HepG2 (cell line): ENCODE data around the gene NT5C3B. TPM values are rescaled to one million over a fixed set of nuclear protein-coding genes. Genes with fewer than 3 reads are reported as not detected.
A peak's percentile ranks its signal among the peaks of the same experiment; 100 is the strongest.

Experiments
- FOXM1 ChIP-seq: sonication (generic); formaldehyde crosslinking; IDR thresholded peaks from 2 replicates; pipeline ENCODE4 v1.5.0; 2020; ENCODE audit warnings: missing genetic modification reagents
- KLF15 ChIP-seq: sonication (generic); formaldehyde crosslinking; IDR thresholded peaks from 2 replicates; pipeline ENCODE4 v1.8.1; 2023; ENCODE audit warnings: borderline replicate concordance, mild to moderate bottlenecking, inconsistent platforms, missing genetic modification reagents, mixed read lengths
- NR2F6 ChIP-seq, 2 experiments: IDR thresholded peaks; 2 replicates each; pipeline ENCODE4 v1.6.1; 2016; ENCODE audit warnings: antibody characterized with exemption in 1 of 2, mild to moderate bottlenecking in 1 of 2
- RNF219 ChIP-seq: sonication (generic); formaldehyde crosslinking; IDR thresholded peaks from 2 replicates; pipeline ENCODE4 v1.5.0; 2020; ENCODE audit warnings: mild to moderate bottlenecking, missing genetic modification reagents
- RXRA ChIP-seq: sonication (generic); formaldehyde crosslinking; IDR thresholded peaks from 2 replicates; pipeline ENCODE4 v1.5.1; 2020; ENCODE audit warnings: missing genetic modification reagents
- ZBTB7B ChIP-seq: sonication (generic); formaldehyde crosslinking; IDR thresholded peaks from 2 replicates; pipeline ENCODE4 v1.4.0; 2020; ENCODE audit warnings: missing genetic modification reagents
- ZNF670 ChIP-seq: sonication (generic); formaldehyde crosslinking; IDR thresholded peaks from 2 replicates; pipeline ENCODE4 v1.8.0; 2022; ENCODE audit warnings: mild to moderate bottlenecking, missing genetic modification reagents, borderline replicate concordance
- ZNF772 ChIP-seq: sonication (generic); formaldehyde crosslinking; IDR thresholded peaks from 2 replicates; pipeline ENCODE4 v1.5.0; 2020; ENCODE audit warnings: mild to moderate bottlenecking, missing genetic modification reagents
- ZNF773 ChIP-seq: sonication (generic); formaldehyde crosslinking; IDR thresholded peaks from 2 replicates; pipeline ENCODE4 v1.4.0; 2020; ENCODE audit warnings: missing genetic modification reagents, borderline replicate concordance
- polyA plus RNA-seq, 8 experiments: library from polyadenylated mRNA; depleted of rRNA in 3 of 8; stranded (reverse) in 7 of 8; unstranded in 1 of 8; fragments of >200 nt; fragmentation: Illumina TruSeq in 4 of 8; extraction: Trizol in 4 of 8; gene quantifications; 2 replicates each; pipeline versions ENCODE4 v1.2.1 to v1.2.3, GENCODE V29; 2011 to 2016; ENCODE audit warnings: low read depth in 4 of 8, missing spikeins in 1 of 8, mixed read lengths in 1 of 8; ENCODE audit not compliant: insufficient read depth in 1 of 8
- total RNA-seq, 5 experiments: library from RNA; depleted of rRNA; stranded (reverse); fragments of >200 nt; fragmentation: Illumina TruSeq; extraction: Trizol; gene quantifications; 2 replicates each; pipeline ENCODE4 v1.2.3, GENCODE V29; 2016; ENCODE audit warnings: low read depth in 1 of 5
- TF ChIP-seq, protein P1 (sequence below): sonication (generic); formaldehyde crosslinking; IDR thresholded peaks from 2 replicates; pipeline ENCODE4 v1.5.0; 2020; ENCODE audit warnings: mild to moderate bottlenecking, missing genetic modification reagents, borderline replicate concordance
- TF ChIP-seq, protein P2 (sequence below): sonication (generic); formaldehyde crosslinking; IDR thresholded peaks from 2 replicates; pipeline ENCODE4 v1.8.1; 2023; ENCODE audit warnings: mild to moderate bottlenecking, missing genetic modification reagents, borderline replicate concordance
- TF ChIP-seq, protein P3 (sequence below): sonication (generic); formaldehyde crosslinking; IDR thresholded peaks from 2 replicates; pipeline ENCODE4 v1.4.0; 2020; ENCODE audit warnings: missing genetic modification reagents
- TF ChIP-seq, protein P4 (sequence below): IDR thresholded peaks from 2 replicates; pipeline ENCODE4 v1.6.1; 2016; ENCODE audit warnings: mild to moderate bottlenecking

NT5C3B gene
- total and polyA plus RNA-seq, 2 of the 13 experiments (the other 11 are each of a cell fraction or from before 2014, with no cell fraction given) = 104 to 126 TPM

DNA sequence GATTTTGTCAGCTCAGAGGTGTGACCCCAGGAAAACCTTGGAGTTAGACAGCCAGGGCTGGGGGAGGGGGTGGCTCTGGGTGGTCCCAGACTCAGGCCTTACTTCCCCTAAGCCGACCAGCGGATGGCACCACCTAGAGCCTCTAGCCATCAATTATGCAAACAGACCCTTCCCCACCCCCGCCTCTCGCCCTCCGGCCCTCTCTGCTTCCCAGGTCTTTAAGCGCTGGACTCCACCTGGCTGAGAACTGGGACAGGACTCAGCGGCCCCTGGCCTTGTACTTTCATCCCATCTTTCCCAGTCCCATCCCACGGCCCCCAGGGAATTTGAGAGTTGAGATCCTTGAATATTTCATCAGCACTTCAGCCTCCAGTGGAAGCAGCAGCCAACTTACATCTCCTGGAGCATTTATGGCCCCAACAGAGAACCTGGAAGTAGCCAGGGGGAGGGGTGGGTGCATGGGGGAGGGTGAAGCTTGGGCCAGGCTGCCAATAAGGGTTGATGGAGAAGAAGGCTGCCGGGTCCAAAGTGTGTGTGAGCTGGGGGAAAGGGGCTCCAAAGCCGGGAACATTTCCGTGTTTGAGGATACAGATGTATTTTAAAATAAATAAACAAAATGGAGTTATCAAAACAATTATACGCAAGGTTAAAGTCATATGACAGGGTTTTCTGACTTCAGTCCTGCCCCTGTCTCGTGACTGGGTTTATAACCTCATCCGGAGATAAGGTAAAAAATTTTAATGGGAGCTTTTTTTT lies 42.1 kb downstream of the NT5C3B start (continued):
- TF ChIP-seq, protein P1, sequence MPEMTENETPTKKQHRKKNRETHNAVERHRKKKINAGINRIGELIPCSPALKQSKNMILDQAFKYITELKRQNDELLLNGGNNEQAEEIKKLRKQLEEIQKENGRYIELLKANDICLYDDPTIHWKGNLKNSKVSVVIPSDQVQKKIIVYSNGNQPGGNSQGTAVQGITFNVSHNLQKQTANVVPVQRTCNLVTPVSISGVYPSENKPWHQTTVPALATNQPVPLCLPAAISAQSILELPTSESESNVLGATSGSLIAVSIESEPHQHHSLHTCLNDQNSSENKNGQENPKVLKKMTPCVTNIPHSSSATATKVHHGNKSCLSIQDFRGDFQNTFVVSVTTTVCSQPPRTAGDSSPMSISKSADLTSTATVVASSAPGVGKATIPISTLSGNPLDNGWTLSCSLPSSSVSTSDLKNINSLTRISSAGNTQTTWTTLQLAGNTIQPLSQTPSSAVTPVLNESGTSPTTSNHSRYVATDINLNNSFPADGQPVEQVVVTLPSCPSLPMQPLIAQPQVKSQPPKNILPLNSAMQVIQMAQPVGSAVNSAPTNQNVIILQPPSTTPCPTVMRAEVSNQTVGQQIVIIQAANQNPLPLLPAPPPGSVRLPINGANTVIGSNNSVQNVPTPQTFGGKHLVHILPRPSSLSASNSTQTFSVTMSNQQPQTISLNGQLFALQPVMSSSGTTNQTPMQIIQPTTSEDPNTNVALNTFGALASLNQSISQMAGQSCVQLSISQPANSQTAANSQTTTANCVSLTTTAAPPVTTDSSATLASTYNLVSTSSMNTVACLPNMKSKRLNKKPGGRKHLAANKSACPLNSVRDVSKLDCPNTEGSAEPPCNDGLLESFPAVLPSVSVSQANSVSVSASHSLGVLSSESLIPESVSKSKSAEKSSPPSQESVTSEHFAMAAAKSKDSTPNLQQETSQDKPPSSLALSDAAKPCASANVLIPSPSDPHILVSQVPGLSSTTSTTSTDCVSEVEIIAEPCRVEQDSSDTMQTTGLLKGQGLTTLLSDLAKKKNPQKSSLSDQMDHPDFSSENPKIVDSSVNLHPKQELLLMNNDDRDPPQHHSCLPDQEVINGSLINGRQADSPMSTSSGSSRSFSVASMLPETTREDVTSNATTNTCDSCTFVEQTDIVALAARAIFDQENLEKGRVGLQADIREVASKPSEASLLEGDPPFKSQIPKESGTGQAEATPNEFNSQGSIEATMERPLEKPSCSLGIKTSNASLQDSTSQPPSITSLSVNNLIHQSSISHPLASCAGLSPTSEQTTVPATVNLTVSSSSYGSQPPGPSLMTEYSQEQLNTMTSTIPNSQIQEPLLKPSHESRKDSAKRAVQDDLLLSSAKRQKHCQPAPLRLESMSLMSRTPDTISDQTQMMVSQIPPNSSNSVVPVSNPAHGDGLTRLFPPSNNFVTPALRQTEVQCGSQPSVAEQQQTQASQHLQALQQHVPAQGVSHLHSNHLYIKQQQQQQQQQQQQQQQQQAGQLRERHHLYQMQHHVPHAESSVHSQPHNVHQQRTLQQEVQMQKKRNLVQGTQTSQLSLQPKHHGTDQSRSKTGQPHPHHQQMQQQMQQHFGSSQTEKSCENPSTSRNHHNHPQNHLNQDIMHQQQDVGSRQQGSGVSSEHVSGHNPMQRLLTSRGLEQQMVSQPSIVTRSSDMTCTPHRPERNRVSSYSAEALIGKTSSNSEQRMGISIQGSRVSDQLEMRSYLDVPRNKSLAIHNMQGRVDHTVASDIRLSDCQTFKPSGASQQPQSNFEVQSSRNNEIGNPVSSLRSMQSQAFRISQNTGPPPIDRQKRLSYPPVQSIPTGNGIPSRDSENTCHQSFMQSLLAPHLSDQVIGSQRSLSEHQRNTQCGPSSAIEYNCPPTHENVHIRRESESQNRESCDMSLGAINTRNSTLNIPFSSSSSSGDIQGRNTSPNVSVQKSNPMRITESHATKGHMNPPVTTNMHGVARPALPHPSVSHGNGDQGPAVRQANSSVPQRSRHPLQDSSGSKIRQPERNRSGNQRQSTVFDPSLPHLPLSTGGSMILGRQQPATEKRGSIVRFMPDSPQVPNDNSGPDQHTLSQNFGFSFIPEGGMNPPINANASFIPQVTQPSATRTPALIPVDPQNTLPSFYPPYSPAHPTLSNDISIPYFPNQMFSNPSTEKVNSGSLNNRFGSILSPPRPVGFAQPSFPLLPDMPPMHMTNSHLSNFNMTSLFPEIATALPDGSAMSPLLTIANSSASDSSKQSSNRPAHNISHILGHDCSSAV (CRISPR knock-in tag) = no peak
- TF ChIP-seq FOXM1 (CRISPR knock-in tag) = no peak
- TF ChIP-seq NR2F6 (IDR thresholded peaks at IDR 0.05) = no peak
- 0 out of 2 replicates have a peak, but pooled peaks have one; percentile 24 for TF ChIP-seq NR2F6 (CRISPR knock-in tag; IDR thresholded peaks at IDR 0.05)
- TF ChIP-seq ZNF670 (CRISPR knock-in tag) = 0 out of 2 replicates have a peak, but pooled peaks have one; percentile 19
- TF ChIP-seq, protein P2, sequence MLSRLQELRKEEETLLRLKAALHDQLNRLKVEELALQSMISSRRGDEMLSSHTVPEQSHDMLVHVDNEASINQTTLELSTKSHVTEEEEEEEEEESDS (CRISPR knock-in tag) = no peak
- TF ChIP-seq, protein P3, sequence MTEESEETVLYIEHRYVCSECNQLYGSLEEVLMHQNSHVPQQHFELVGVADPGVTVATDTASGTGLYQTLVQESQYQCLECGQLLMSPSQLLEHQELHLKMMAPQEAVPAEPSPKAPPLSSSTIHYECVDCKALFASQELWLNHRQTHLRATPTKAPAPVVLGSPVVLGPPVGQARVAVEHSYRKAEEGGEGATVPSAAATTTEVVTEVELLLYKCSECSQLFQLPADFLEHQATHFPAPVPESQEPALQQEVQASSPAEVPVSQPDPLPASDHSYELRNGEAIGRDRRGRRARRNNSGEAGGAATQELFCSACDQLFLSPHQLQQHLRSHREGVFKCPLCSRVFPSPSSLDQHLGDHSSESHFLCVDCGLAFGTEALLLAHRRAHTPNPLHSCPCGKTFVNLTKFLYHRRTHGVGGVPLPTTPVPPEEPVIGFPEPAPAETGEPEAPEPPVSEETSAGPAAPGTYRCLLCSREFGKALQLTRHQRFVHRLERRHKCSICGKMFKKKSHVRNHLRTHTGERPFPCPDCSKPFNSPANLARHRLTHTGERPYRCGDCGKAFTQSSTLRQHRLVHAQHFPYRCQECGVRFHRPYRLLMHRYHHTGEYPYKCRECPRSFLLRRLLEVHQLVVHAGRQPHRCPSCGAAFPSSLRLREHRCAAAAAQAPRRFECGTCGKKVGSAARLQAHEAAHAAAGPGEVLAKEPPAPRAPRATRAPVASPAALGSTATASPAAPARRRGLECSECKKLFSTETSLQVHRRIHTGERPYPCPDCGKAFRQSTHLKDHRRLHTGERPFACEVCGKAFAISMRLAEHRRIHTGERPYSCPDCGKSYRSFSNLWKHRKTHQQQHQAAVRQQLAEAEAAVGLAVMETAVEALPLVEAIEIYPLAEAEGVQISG (CRISPR knock-in tag) = no peak
- TF ChIP-seq, protein P4, sequence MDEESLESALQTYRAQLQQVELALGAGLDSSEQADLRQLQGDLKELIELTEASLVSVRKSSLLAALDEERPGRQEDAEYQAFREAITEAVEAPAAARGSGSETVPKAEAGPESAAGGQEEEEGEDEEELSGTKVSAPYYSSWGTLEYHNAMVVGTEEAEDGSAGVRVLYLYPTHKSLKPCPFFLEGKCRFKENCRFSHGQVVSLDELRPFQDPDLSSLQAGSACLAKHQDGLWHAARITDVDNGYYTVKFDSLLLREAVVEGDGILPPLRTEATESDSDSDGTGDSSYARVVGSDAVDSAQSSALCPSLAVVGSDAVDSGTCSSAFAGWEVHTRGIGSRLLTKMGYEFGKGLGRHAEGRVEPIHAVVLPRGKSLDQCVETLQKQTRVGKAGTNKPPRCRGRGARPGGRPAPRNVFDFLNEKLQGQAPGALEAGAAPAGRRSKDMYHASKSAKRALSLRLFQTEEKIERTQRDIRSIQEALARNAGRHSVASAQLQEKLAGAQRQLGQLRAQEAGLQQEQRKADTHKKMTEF (CRISPR knock-in tag) = no peak
- TF ChIP-seq ZNF772 (CRISPR knock-in tag) = peak; percentile 76; the same call in 1 of the 2 replicates
- TF ChIP-seq RNF219 (CRISPR knock-in tag) = no peak
- no peak for TF ChIP-seq RXRA (CRISPR knock-in tag)
- TF ChIP-seq ZBTB7B (CRISPR knock-in tag) = peak; percentile 22
- TF ChIP-seq ZNF773 (CRISPR knock-in tag) = no peak
- TF ChIP-seq KLF15 (CRISPR knock-in tag) = no peak
